HG02642 (cell line): ENCODE measurements around the gene FRMD4A.

Experiments
- ATAC-seq: cut with Tn5 transposase; IDR thresholded peaks from one replicate; pipeline ENCODE4 v1.9.1; 2021; ENCODE audit warnings: mild to moderate bottlenecking; ENCODE audit not compliant: unreplicated experiment, poor library complexity

FRMD4A gene

GRCh38 chr10:14123139-14123538 lies 207.6 kb downstream of the FRMD4A start:
- ATAC-seq, result no peak

DNA sequence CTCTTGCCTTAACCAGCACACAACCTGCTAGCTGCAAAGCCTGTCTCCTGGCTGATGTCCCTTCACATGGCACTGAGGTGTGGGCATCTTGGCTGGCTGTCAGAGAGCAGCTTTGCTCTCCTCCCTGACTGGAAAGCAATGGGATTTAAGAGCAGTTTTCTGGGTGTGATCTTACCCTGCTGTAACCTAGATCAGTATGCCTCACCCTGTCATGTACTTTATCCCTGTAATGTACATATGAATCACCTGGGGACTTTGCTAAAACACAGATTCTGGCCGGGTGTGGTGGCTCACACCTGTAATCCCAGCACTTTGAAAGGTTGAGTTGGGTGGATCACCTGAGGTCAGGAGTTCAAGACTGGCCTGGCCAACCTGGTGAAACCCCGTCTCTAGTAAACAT lies 209.9 kb downstream of the FRMD4A start:
- no peak for ATAC-seq

DNA sequence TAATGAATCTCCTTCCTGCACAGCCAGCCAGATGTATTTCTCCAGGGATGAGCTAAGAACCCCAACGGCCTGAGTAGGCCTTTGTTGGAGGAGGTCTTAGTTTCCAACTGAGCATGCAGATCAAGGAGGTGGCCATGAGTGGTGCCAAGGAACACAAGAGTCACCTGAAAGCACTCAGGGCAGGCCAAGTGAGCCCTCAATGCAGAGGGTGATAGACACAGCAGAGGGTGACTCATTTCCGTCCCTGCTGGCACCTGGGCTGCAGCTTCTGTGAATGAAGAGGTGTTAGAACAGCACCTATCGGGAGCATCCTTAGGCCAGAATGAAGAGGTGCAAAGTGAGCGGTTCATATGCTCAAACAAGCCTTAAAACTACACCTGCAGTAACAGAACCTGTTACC lies 211.8 kb downstream of the FRMD4A start:
- ATAC-seq, result no peak

DNA sequence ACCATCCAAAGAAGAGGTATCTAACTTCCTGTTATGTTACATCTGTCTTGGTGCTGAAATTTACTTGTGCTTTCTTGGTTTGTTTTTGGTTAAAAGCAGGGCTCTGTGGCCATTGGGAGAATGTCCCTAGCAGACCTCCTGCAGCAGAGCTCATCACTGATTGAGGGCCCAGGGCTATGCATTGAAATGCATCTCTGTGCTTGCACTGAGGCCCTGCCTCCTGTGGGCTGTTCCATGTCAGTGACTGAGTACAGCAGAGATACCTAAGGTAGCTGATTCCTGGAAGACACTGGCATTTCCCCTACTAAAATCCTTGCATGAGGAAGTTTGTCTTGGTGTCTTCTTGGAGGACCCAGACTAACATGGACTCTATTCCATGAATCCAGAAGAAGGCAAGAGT lies 213.9 kb downstream of the FRMD4A start:
- ATAC-seq, result no peak

GRCh38 chr10:14116021-14116420 lies 214.7 kb downstream of the FRMD4A start:
- no peak for ATAC-seq

DNA sequence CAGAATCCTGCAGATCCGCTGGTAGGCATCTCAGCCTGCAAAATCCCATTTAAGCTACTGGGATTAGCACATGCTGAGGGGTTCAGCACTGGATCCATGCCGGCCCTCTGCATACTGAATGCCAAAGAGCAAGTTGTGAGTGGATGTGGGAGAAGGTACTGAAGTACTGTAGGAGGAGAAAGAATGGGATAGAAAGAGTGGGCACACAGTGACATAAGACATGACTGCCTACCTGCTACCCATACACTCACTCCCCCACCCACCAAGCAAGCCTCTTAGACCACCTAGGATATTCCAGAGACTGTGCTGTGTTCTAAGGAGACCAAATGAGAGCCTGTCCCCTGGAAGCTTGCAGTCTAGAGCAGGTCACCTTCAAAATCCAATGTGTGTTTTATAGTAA lies 215.9 kb downstream of the FRMD4A start:
- no peak for ATAC-seq

DNA sequence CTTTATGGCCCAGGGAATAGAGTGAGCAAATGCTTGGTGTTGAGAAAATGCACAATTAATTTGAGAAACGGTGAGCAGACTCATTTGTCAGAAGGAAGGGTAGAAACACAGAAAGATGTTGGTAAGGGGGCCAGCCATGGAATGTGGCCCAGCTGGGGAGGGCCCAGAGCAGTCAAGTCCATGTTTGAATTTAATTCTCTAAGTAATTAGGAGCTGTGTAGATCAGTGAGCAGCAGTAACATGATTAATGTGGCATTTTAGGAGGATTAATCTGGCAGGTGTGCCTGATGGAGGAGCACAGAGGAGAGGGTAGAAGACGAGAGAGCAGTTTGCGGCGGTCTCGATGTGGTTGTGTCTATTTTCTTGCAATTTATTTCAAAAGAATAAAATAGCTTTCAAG lies 218.7 kb downstream of the FRMD4A start:
- ATAC-seq, result no peak

GRCh38 chr10:14111208-14111607 lies 219.5 kb downstream of the FRMD4A start:
- no peak for ATAC-seq

- no peak for ATAC-seq
Measured at GRCh38 chr10:14106828-14107227, 223.9 kb downstream of the FRMD4A start.

DNA sequence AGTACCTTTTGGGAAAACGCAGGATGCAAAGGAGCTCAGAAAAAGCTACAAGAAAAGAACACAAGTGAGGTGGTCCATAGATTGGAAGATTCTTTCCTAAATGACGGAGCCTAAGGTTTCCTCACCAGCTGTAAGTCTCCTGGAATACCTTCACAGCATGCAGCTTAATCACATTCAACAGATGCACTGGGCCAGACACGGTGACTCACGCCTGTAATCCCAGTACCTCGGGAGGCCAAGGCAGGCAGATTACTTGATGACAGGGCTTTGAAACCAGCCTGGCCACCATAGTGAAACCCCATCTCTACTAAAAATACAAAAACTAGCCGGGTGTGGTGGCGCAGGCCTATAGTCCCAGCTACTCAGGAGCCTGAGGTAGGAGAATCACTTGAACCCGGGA lies 228.7 kb downstream of the FRMD4A start:
- ATAC-seq, result no peak

DNA sequence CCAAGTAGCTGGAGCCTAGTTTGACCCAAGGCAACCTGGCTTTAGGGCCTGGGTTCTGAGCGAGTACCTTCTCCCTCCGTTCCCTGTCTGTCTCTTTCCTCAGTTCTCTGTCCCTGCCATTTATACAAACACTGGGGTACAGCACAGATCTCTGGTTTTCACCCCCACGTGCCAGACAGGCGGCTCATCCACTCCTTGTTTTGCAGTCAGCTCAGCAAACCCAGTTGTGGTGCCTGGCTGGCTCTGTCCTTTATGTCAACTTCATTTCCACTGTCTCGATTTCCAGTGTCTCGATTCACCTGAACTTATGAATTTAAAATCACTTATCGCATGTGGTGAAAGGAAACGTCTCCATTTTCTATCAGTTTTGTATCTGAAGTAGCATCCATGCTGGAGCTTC lies 230.8 kb downstream of the FRMD4A start:
- no peak for ATAC-seq

- ATAC-seq, result no peak
Measured at GRCh38 chr10:14093730-14094484, 236.8 kb downstream of the FRMD4A start.

DNA sequence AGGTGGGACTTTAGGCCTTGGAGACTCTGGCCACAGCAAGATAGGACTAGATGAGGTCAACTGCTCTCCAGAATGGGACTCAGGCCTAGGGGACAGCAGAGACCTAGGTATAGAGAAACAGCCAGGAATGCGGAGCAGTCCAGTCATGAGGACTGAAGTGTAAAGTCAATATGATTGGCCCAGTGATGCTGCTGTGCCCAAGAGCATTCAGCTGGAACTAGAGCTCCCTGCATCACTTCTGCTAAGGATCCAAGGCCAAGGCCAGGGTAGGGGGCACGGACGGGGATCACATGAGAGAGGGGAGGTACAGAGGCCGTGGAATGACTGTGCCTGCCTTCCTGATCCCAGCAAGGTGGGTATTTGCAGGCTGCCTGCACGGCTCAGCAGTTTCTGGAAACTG lies 237.9 kb downstream of the FRMD4A start:
- no peak for ATAC-seq

- no peak for ATAC-seq
Measured at GRCh38 chr10:14089556-14090292, 241.0 kb downstream of the FRMD4A start.

- ATAC-seq, result no peak
Measured at GRCh38 chr10:14087566-14087965, 243.2 kb downstream of the FRMD4A start.

DNA sequence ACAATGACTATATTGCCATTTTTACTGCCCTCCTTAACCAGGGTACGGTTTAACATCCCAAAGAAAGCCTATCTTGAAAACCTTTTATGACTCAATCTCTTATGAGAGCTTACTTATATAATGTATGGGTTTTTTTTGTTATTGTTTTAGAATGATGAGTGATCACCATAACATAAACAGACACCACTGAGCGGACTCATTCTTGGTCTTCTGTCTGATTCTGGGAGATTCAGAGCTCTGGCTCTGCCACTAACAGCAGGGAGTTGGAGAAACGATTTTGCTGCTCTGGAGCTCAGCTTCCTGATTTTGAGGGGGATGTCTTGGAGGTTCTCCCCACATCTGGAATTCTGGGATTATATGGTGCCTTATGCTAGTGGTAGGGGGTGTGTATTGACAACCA lies 244.1 kb downstream of the FRMD4A start:
- no peak for ATAC-seq

DNA sequence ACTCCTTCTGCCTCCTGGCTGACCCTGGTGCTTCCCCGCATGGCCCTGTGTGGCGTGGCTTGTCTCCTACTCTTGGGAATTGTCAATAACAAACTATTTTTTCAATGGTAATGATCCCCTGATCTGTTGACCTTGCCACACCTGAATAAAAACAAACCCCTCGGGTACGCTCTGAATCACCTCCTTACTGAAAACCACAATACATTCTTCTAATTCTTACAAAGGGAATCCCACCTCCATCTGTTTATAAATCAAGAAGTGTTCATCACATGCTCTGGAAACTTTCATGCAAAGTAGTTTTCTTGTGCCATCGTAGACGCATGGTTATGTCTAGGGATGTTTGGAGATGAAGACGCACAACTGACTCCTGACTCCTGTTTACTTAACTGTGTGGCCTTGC lies 245.8 kb downstream of the FRMD4A start:
- ATAC-seq, result no peak

GRCh38 chr10:14080795-14081194 lies 249.9 kb downstream of the FRMD4A start:
- ATAC-seq, result no peak

DNA sequence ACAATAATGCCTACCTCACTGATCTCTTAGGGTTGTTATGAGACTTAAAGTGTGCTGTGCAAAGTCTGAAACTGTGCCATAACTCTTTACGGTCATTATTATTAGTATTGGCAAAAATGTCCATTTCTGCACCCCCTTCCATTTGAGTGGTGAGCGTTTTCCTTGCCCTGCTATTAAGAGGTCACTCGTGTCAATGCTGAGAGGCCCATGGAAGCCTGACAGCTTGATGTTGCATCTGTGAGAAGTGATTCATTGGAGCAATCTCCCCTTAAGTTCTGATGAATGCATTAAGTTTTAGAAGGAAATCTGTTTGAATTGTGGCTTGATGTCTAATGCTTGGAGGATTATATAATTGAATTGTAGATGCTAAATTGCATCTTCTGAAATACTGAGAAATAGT lies 253.3 kb downstream of the FRMD4A start:
- ATAC-seq, result no peak

DNA sequence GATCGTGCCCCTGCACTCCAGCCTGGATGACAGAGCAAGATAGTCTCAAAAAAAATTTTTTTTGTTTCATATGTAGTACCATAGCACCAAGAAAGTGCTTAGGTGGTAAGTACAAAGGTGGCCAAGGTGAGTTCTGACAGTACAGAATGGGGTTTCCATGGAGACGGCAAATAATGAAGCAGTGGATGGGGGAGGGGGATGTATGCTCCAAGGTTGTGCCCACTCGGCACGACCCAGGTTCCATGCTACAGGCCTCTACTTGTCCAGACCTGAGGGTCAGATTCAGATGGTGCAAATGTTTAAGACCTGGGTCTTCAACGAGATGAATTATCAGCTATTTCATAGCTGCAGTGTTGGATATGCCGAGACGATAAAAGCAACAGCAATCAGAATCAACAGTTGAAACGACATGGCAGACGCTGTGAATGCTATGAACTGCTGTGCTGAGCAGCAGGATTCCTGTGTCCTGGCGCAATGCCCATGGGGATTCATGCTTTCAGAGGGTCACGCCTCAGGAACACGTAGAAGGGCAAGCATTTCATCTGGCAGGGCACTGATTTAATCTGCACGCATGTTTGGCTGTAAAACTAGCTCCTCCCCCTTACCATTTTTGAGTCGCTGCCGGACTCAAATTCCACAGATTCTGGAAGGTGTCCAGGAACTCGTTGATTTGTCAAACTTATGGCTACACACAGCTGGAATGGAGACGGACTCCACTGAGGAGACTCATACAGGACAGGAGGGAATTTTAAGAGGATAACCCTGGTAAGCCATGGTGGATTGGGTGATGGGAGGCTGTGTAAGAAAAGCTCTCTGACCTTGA lies 256.5 kb downstream of the FRMD4A start:
- no peak for ATAC-seq

GRCh38 chr10:14072541-14072940 lies 258.2 kb downstream of the FRMD4A start:
- ATAC-seq, result no peak
